PC-3 (cell line): ENCODE results near the gene STH. TPM values are rescaled to one million over a fixed set of nuclear protein-coding genes. Genes with fewer than 3 reads are reported as not detected.

ENCODE experiments used
- ATAC-seq: fragments of 200-7000 bp; cut with Tn5 transposase; 2 replicates; pipeline ENCODE4 v1.9.1; 2020; ENCODE audit warnings: mild to moderate bottlenecking, moderate library complexity
- BruUV-seq: library from RNA; stranded (reverse); fragments of 400-500 nt; replicated peaks from 2 replicates; lab custom pipeline; 2021; lab: Mats Ljungman, UMichigan
- CTCF ChIA-PET: fragments of 300-600 bp; sonication (Branson Sonifier 250); formaldehyde crosslinking; loops from one replicate; lab custom pipeline; 2022; ENCODE audit warnings: antibody characterized with exemption; lab: Charles Lee
- POLR2A ChIA-PET: fragments of 300-600 bp; sonication (Branson Sonifier 250); formaldehyde crosslinking; loops from one replicate; lab custom pipeline; 2022; ENCODE audit warnings: antibody characterized with exemption; ENCODE audit not compliant: unreplicated experiment; lab: Charles Lee
- DNase-seq: peaks from one replicate; pipeline ENCODE4 v3.0.0-alpha.2; 2015
- H2AFZ ChIP-seq: fragments of 300-600 bp; sonication (generic); 2 replicates; pipeline ENCODE4 v1.6.0; 2016; ENCODE audit warnings: antibody characterized with exemption, low read length
- H3F3A ChIP-seq: fragments of 300-600 bp; sonication (generic); one replicate; pipeline ENCODE4 v1.6.0; 2017; ENCODE audit warnings: antibody characterized with exemption, low read length, control low read depth, mild to moderate bottlenecking; ENCODE audit not compliant: unreplicated experiment
- H3K27ac ChIP-seq: fragments of 300-600 bp; sonication (generic); 2 replicates; pipeline ENCODE4 v1.5.1; 2016; ENCODE audit warnings: mild to moderate bottlenecking, low read length
- H3K27me3 ChIP-seq: fragments of 300-600 bp; sonication (generic); 2 replicates; pipeline ENCODE4 v1.6.1; 2016; ENCODE audit warnings: low read length, mixed read lengths
- H3K36me3 ChIP-seq: fragments of 300-600 bp; sonication (generic); 2 replicates; pipeline ENCODE4 v1.6.1; 2016; ENCODE audit warnings: low read depth, mixed run types, low read length, mixed read lengths
- H3K4me1 ChIP-seq: fragments of 300-600 bp; sonication (generic); 2 replicates; pipeline ENCODE4 v1.5.1; 2016; ENCODE audit warnings: low read length; ENCODE audit not compliant: insufficient read depth
- H3K4me2 ChIP-seq: fragments of 300-600 bp; sonication (generic); 2 replicates; pipeline ENCODE4 v1.6.0; 2016; ENCODE audit warnings: low read length
- H3K4me3 ChIP-seq: fragments of 300-600 bp; sonication (generic); 2 replicates; pipeline ENCODE4 v1.5.1; 2016; ENCODE audit warnings: mild to moderate bottlenecking, low read length, mixed read lengths
- H3K79me2 ChIP-seq: fragments of 300-600 bp; sonication (generic); 2 replicates; pipeline ENCODE4 v1.6.1; 2017; ENCODE audit warnings: low read length, mixed read lengths
- H3K9ac ChIP-seq: fragments of 300-600 bp; sonication (generic); 2 replicates; pipeline ENCODE4 v1.6.0; 2016; ENCODE audit warnings: mild to moderate bottlenecking, low read length
- H3K9me2 ChIP-seq: fragments of 300-600 bp; sonication (generic); replicated peaks from 2 replicates; pipeline ENCODE4 v1.6.1; 2016; ENCODE audit warnings: mixed run types, low read length, mixed read lengths
- H3K9me3 ChIP-seq: fragments of 300-600 bp; sonication (generic); 2 replicates; pipeline ENCODE4 v1.6.1; 2016; ENCODE audit warnings: low read length, mixed read lengths
- H4K20me1 ChIP-seq: fragments of 300-600 bp; sonication (generic); 2 replicates; pipeline ENCODE4 v1.6.1; 2016; ENCODE audit warnings: low read length, mixed read lengths
- CTCF ChIP-seq: fragments of 300-600 bp; sonication (generic); conservative IDR thresholded peaks from 2 replicates; pipeline ENCODE4 v1.5.1; 2017; ENCODE audit warnings: antibody characterized with exemption, low read depth, mild to moderate bottlenecking, low read length
- EZH2 ChIP-seq: fragments of 300-600 bp; sonication (generic); IDR thresholded peaks from one replicate; pipeline ENCODE4 v1.6.1; 2017; ENCODE audit warnings: antibody characterized with exemption, mild to moderate bottlenecking, low read length; ENCODE audit not compliant: unreplicated experiment
- EZH2phosphoT487 ChIP-seq: fragments of 300-600 bp; sonication (generic); IDR thresholded peaks from 2 replicates; pipeline ENCODE4 v1.6.1; 2018; ENCODE audit warnings: mild to moderate bottlenecking, antibody characterized with exemption, low read length, borderline replicate concordance
- intact Hi-C: fragments of 100-400 bp; cut with micrococcal nuclease; formaldehyde crosslinking; loops from 2 replicates; pipeline ENCODE4 v1.9.0; 2023
- total RNA-seq: library from RNA; depleted of rRNA; stranded (reverse); fragments of >200 nt; gene quantifications from 2 replicates; pipeline ENCODE4 v1.2.3, GENCODE V29; 2014

The STH gene
- total RNA-seq, 1 experiment from 2014 or later, result not detected

DNA sequence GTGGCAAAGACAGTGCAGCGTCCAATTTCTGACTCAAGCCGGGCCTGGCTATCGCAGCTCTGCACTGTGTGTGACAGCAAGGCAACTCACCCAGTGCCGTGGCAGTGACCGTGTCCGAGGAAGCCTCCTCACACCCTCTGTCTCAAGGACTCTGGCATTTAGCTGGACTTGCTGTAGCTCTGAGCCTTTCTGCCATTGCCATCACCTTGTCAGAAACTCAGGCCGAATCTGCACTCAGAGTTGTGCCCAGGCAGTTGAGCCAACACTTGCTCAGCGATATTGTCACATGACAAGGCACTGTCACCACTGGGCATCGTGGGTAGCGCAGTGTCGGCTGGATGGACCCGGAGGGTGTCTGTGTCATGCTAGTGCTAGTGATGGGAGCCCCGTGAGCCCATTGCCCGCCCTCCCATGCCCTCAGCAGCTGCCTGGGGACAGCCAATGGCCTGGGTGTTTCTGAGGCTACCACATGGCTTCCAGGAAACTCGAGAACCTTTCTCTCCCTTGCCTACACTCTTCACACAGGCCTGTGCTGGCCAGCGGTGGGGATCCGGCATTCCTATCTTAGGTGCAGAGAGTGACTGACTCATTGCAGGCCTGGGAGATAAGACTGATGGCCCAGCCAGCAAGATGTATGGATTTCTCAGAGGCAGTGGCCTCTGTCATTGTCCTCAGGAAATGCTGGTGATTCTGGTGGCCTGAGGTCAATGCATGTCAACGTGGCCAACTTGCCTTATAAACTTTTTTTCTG is 22.1 kb upstream of the STH start:
- ATAC-seq (peak; percentile 22; the same call in 1 of the 2 replicates), DNase-seq (no peak)
- no TSS peak for BruUV-seq
- no peak overlapping the region for H3K27ac ChIP-seq
- no peaks in the 10 kb centered on the region for H3K9me3 ChIP-seq
- no peak overlapping the region for H3K4me2 ChIP-seq
- no peaks in the 10 kb centered on the region for H4K20me1 ChIP-seq
- H3K27me3 ChIP-seq, result no peaks in the 10 kb centered on the region
- H3K36me3 ChIP-seq, result no peaks in the 10 kb centered on the region
- H3K79me2 ChIP-seq, result no peaks in the 10 kb centered on the region
- H3K9ac ChIP-seq, result no peak overlapping the region
- ChIA-PET POLR2A (no interaction called here), CTCF (no interaction called here)
- no peaks in the 10 kb centered on the region for H3K4me1 ChIP-seq
- intact Hi-C loops, result no loop called here
- no peaks in the 10 kb centered on the region for H3F3A ChIP-seq
- TF ChIP-seq EZH2 (no peak), EZH2phosphoT487 (no peak), CTCF (no peak)
- no peaks in the 10 kb centered on the region for H3K9me2 ChIP-seq
- H3K4me3 ChIP-seq, result no peak overlapping the region
- no peak overlapping the region for H2AFZ ChIP-seq

DNA sequence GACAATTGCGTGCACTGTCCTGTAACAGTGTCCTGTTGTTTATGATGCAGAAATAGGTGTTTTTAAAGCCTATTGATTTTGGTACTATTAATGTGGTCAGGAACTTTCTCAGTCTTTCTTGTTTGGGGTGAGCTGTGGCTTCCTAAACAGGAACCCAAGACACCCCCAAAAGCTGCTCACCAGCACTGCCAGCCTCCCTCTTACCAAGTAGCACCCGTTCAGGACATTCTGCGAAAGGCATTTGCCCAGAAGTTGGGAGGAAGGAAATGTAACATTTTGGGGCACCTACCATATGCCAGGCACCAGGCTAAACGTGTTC is 21.6 kb upstream of the STH start:
- no TSS peak for BruUV-seq
- H3K4me2 ChIP-seq, result no peak overlapping the region
- POLR2A ChIA-PET, result no interaction called here
- DNase-seq, result no peak
- H3K4me1 ChIP-seq, result no peaks in the 10 kb centered on the region
- H3K79me2 ChIP-seq, result no peaks in the 10 kb centered on the region
- no peaks in the 10 kb centered on the region for H3K27me3 ChIP-seq
- no peak overlapping the region for H3K9ac ChIP-seq
- H4K20me1 ChIP-seq, result no peaks in the 10 kb centered on the region
- H3K36me3 ChIP-seq, result no peaks in the 10 kb centered on the region
- TF ChIP-seq EZH2phosphoT487 (no peak), CTCF (no peak), EZH2 (no peak)
- CTCF ChIA-PET, result no interaction called here
- no peaks in the 10 kb centered on the region for H3K9me2 ChIP-seq
- intact Hi-C loops, result no loop called here
- ATAC-seq, result no peak
- no peak overlapping the region for H3K27ac ChIP-seq
- no peaks in the 10 kb centered on the region for H3K9me3 ChIP-seq
- no peak overlapping the region for H2AFZ ChIP-seq
- H3K4me3 ChIP-seq, result no peak overlapping the region
- H3F3A ChIP-seq, result no peaks in the 10 kb centered on the region

- H3K36me3 ChIP-seq, result no peaks in the 10 kb centered on the region
- H3K4me2 ChIP-seq, result no peak overlapping the region
- no peak overlapping the region for H3K9ac ChIP-seq
- no peaks in the 10 kb centered on the region for H3K79me2 ChIP-seq
- no TSS peak for BruUV-seq
- DNase-seq (no peak), ATAC-seq (no peak)
- intact Hi-C loops, result no loop called here
- H3K4me3 ChIP-seq, result no peak overlapping the region
- H3K9me3 ChIP-seq, result no peaks in the 10 kb centered on the region
- no peaks in the 10 kb centered on the region for H4K20me1 ChIP-seq
- H3K9me2 ChIP-seq, result no peaks in the 10 kb centered on the region
- no peaks in the 10 kb centered on the region for H3K4me1 ChIP-seq
- H3K27ac ChIP-seq, result no peak overlapping the region
- CTCF ChIA-PET, result no interaction called here
- no peaks in the 10 kb centered on the region for H3F3A ChIP-seq
- no peak overlapping the region for H2AFZ ChIP-seq
- no peaks in the 10 kb centered on the region for H3K27me3 ChIP-seq
- POLR2A ChIA-PET, result no interaction called here
- TF ChIP-seq EZH2 (no peak), CTCF (no peak), EZH2phosphoT487 (no peak)
These were observed 20.9 kb upstream of the STH start for GRCh38 chr17:45977976-45978626.
